Hepatocyte (in vitro differentiated cells): Measurements from ENCODE around the gene NVL.

Source experiments
- EZH2 ChIP-seq: fragments of 200-600 bp; sonication (generic); IDR thresholded peaks from 2 replicates; pipeline ENCODE4 v1.6.1; 2016; ENCODE audit warnings: antibody characterized with exemption, mild to moderate bottlenecking, borderline replicate concordance
- EZH2phosphoT487 ChIP-seq: fragments of 200-600 bp; sonication (generic); IDR thresholded peaks from one replicate; pipeline ENCODE4 v1.6.1; 2018; ENCODE audit warnings: antibody characterized with exemption, mild to moderate bottlenecking, low read depth, moderate library complexity; ENCODE audit not compliant: unreplicated experiment, severe bottlenecking
- TF ChIP-seq, protein P1 (sequence below): fragments of 200-600 bp; sonication (generic); IDR thresholded peaks from 2 replicates; pipeline ENCODE4 v1.5.1; 2016; ENCODE audit warnings: antibody characterized with exemption, mild to moderate bottlenecking; ENCODE audit not compliant: poor library complexity

- TF ChIP-seq, protein P1, sequence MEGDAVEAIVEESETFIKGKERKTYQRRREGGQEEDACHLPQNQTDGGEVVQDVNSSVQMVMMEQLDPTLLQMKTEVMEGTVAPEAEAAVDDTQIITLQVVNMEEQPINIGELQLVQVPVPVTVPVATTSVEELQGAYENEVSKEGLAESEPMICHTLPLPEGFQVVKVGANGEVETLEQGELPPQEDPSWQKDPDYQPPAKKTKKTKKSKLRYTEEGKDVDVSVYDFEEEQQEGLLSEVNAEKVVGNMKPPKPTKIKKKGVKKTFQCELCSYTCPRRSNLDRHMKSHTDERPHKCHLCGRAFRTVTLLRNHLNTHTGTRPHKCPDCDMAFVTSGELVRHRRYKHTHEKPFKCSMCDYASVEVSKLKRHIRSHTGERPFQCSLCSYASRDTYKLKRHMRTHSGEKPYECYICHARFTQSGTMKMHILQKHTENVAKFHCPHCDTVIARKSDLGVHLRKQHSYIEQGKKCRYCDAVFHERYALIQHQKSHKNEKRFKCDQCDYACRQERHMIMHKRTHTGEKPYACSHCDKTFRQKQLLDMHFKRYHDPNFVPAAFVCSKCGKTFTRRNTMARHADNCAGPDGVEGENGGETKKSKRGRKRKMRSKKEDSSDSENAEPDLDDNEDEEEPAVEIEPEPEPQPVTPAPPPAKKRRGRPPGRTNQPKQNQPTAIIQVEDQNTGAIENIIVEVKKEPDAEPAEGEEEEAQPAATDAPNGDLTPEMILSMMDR = no peak
- TF ChIP-seq EZH2 (no peak), EZH2phosphoT487 (no peak)
Observed at GRCh38 chr1:224338150-224338838, 8.3 kb upstream of the NVL start.
